Measurements from ENCODE around the gene DPYSL3.

Gene DPYSL3

DNA sequence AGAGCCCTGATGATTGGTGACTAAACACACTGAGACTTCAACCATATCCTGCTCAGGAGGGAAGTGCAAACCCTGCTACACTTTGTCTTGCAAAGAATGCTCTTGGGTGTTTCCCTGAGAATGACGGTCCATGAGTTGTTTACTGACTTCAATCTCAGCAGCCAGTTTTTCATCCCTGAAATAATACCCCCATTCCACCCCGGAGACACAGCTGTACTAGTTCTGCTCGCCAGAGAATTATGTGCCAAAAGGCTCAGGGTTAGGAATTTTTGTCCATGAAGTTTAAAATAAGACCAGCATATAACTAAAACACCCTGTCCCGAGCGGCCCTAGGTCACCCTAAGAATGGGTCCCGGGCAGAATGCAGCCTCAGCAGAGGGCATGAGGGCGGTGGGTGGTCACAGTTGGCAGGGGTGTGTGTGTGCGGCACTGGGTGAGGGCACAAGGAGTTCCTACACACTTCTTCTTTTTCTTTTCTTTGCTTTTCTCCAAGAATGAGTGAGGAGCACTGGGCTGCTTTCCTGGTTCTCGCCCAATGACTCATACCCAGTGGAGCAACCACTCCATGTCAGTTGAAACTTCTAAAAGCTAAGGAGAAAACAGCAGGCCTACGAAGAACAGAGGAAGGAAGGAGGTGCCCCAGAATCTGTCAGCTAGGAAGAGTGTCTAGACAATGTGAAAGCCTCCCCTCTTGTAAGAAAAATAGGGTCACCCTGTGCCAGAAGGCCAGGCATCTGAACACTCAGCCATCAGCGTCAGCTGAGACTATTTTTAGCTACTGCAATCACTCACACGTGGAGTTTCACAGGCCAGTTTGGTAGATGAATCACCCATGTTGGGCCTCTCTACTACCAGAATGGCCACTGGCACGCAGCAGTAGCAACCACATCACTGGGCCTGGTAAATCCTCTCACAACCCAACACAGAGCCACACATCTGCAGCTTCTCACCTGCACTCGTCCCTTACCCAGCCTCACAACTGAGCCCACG, 105.9 kb downstream of the DPYSL3 start:
- no peak for DNase-seq (ENCODE audit: low spot score)

DNA sequence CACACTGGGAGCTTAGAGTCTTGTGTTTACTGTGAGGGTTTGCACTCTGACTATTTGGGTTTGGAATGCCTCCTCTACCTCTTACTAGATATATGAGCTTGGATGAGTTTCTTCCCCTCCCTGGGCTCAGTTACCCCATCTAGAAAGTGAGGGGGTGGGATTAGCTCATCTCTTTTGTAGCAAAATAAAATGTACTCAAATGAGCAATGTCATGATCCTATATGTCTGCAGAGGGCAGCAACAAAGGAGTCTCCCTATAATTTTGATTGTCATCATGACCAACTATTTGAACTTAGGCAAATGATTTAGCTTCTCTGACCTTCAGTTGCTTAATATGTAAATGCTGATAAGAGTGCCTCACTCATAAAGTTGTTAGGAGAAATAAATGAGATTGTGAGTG, 109.0 kb downstream of the DPYSL3 start:
- no peak for DNase-seq (ENCODE audit: low spot score)

DNA sequence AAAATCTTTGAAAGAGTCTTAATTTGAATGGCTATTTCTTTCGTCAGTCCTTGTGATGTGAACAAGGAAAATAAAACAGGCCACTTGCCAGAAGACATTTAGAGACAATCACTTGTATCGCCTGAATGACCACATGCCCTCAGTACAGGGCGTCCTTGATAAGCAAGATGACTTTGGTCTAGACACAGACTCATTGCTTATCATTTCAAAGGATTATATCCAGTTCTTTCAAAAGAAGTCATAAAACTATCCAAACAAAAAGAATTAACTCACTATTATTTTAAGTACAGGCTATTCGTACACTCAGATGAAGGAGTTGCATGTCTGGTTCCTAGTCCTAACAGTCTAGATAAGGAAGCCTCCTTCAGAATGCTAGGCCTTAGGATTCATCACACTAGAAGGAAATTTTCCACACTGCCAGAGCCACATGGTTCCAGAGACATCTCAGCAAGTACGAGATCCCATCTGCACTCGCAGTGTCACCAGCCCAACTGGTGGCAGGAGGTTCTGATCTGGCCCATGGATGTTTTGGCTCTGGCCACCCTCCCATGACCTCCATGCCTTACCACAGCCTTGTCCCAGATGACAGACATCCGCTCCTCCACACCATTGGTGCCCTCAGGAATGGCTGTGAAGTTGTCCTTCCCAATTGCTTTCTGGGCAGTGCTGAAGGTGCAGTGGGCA, 109.6 kb downstream of the DPYSL3 start:
- no peak for DNase-seq (ENCODE audit: low spot score)

DNA sequence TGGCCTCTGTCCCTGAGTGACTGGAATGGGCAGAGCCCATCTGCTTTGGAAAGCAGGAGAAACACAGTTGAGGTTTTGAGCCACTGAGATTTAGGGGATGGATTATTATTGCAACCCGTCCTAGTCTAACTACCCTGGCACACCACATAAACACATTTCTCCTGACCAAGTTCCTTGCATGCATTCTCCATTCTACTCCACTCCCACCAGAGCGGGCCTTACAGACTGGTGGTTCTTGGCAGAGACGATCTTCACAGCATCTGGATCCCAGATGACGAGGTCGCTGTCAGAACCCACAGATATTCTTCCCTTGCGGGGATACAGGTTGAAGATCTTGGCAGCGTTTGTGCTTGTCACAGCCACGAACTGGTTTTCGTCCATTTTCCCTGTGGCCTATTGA, 111.0 kb downstream of the DPYSL3 start:
- DNase-seq (ENCODE audit: low spot score), result no peak

DNA sequence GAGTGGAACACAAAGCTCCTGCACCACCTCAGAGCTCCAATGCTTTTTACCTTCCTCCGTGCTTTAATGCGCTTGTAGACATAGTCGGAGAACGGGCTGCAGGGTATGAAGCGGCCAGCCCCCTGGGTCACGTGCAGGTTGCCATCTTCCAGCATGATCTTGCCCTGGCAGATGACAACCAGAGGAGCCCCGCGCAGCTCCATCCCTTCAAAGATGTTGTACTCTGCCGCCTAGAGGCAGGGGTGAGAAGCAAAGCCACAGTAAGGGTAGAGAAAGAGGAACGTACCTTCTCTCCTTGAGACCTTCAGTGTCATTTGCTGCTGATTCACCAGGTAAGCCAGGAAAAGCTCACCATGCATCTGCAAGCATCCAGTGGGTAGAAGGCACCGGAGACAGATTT, 112.3 kb downstream of the DPYSL3 start:
- no peak for DNase-seq (ENCODE audit: low spot score)

DNA sequence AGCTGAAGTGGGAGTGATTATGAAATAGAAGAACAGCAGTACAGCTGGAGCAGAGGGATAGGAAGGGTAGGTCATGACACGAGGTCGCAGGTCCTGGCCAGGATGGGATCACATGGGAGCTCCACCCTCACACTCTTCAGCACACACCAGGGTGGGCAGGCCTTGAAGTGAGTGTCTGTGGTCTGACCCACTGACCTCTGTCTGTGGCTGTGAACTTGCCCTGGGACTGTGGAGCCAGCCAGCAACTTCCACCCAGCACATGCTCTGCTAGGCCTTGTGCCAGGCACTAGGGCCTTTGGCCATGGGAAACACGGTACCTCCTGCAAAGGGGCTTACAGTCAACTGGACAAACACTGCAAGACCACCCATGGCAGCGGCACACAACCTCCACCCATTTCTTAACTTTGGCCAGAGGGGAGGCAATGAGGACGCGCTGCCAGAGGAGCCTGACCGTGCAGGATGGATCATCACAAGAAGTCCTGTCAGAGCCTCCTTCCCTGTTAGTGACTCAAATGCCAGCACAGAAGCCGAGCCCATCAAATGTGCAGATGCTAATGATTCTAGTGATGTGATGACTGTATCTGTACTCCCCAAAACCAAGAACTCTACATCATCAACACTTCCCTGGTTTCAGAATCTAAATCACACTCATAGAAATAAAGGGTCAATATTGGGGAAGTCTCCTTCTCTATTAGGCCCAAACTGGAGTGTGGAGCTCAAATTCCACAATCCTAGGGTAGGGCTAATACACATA, 113.6 kb downstream of the DPYSL3 start:
- no peak for DNase-seq (ENCODE audit: low spot score)

DNA sequence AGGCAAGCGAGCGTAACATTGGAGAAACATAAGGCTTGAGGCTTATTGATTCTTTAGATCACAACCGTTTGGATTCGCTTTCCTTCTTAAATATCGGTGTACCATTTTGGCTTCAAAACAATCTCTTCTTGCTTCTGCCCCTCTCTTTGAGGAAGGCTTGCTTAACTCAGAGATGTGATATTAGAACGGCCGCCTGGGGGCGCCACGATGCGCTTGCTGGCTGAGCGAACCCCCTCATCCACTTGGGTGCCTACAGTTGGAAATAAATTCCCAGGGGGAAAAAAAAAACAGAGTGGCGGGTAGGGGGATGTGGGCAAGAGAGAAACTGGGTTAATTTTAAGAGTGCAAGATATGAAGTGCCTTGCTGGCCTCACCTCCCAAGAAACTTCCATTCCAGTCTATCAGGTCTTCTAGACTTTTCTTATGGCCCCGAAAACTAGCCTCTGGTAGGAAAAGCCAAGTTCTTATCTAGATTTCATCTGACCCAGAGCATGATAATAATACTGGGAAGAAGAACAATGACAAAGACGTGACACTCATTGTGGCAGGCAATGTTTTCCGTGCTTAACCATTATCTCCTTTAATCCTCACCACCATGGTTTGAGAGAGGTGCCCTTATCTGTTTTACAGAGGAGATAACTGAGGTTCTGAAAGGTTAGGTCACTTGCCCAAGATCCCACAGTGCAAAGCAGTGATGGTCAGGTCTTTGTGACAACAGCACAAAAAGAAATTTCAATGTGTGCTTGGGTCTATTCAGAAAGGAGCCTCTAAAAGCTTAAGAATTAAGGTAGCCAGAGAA, 115.8 kb downstream of the DPYSL3 start:
- no peak for DNase-seq (ENCODE audit: low spot score)

DNA sequence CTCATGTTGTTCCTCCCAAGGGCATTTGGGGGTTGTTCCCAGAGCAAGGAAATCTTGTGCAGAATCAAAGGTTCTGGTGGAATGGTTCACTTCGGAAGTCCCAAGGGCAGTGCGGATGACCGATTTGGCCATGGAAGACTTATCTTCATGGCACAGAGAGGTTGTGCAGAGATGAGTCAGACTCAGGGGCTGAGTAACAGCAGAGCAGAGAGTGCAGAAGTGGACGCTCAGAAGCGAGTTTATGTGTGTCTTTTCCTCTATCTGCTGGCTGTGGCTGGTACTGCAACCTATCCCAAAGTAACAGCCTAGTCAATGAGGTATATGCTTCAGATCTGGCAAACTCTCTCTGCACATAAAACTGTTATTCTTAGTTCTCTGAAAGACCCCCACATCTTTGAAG, 118.1 kb downstream of the DPYSL3 start:
- no peak for DNase-seq (ENCODE audit: low spot score)

DNA sequence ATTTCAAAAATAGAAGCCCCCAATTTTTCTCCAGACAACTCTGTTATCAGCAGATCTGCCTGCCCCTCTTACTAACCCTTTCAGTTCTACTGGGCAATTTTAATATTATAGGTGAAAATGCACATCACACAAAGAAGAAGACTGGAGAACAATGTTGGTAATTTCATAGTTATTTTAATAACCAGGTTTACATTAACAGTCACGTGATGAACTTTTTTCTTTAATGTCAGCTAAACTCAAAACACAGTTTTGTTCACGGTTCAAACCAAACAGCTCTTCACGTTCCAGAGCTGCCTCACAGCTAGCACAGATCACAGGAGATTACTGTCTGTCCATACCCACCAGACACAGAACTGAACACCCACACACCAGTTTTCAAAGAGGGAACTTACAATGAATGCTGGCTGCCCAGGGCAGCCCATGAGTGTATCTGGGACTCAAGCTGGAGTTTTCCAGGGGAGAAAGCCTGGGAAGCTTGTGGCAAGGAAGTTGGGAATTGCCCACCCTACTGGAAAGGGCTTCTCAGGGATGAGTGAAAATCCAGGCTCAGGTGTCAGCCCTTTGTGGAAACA, 119.1 kb downstream of the DPYSL3 start:
- DNase-seq (ENCODE audit: low spot score), result no peak

DNA sequence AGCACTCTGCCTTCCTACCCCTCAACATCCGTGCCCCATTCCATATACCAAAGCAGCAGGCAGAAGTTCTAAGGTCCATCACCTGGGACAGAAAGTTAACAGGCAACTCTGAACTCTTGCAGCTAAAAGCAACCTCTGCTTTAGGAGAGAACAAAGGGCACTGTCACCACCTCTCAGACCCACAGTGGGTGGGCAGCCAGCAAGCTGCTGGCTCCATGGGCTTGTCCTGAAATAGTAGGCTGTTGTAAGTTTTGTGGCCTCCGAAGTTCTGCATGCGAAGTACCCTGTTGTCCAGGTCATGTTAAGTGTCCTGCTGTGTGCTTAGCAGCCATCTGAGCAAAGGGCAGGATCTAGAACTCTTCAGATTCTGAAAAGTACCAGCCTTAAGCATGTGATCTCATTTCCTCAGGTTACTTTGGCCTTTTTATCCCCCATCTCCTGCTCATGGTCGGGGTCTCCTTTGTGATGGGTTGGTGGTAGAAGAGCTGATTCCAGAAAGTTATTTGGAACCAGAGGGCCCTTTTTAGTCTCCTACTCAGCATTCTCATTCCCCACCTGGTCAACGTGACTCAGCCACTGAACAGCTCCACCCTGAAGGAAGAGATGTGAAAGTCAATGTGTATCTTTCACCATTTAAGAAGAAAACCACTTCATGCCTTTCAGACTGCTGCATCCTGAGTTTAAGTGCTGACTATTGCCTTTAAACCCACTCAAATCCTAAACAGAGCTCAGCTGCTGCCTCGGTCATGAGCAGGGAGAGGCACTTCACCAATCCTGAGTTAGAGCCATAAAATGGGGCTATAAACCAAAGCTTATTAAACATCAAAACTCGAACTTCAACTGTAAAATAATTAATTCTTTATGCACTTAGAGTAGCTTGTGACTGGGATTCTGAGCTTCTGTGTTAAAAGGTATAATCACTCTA, 121.4 kb downstream of the DPYSL3 start:
- DNase-seq (ENCODE audit: low spot score), result no peak

DNA sequence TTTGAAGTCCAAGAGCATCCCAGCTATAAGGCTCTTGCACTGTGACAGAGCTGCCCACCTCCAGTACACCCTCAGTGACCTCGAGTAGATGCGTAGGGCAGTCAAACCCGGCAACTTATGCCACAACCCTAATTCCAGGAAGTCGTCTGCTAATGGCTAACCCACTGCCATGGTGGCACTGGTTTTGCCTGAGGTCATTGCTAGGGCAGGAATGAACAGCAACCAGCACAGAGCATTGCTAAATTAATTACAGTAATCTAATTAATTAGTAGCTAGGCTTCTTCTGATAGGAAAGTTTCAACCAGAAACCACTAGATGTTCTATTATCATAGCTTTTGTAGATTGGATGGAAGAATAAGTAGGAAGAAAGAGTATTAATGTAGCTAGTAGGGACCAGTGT, 122.8 kb downstream of the DPYSL3 start:
- DNase-seq (ENCODE audit: low spot score), result no peak

DNA sequence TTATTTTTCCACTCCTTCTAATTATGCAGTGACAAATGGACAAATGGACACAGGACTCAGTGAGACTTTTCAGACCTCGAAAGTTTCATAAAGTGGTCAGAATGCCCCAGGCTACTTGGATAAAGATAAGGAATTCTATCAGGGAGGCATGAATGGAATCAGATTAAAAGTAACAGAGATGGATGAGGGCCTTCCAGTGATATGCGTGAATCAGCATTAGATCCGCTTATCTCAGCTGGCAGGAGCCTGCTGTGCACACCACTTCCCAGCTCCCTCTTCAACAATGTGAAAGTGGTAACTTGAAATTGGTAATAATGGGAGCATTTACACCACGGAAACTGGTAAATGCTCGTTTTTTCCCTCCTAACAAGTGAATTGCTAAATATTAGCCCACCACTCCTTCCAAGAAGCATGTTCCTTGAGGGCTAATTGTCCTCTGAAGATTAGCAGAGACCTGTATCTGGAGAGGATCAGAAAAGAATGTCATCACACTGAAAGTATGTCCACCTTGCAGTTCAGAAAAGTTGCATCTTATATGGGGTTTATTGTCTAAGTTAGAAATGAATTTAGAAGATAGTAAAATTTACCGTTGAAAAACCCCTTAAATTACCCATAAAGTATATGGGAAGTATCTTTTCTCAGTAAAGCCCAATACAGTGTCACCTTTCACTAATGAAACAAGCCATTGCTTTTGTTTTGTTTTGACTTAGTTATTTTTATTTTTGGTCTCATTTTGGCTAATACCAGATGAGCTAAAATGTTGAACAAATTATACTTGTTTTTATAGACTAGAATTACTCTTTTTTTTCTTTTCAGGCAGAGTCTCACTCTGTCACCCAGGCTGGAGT, 125.3 kb downstream of the DPYSL3 start:
- no peak for DNase-seq (ENCODE audit: low spot score)

DNA sequence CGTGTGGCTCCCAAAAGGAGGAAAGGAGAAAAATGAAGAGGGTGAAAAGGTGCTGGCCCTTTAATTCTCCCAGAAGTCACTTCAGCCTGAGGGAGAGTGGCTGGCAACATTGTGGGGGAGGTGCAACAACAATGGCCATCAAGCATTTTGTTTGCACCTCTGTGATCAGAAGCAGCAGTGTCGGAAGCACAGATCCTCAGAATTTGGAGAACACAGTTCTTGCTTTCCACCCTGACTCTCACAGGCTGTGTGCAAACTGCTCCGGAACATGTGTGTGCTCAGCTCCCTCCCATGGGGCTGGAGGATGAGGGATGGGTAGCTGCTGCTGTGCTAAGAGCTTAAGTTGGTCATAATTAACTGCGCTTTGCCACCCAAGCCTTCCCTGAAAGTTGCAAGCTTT, 127.1 kb downstream of the DPYSL3 start:
- no peak for DNase-seq (ENCODE audit: low spot score)

DNA sequence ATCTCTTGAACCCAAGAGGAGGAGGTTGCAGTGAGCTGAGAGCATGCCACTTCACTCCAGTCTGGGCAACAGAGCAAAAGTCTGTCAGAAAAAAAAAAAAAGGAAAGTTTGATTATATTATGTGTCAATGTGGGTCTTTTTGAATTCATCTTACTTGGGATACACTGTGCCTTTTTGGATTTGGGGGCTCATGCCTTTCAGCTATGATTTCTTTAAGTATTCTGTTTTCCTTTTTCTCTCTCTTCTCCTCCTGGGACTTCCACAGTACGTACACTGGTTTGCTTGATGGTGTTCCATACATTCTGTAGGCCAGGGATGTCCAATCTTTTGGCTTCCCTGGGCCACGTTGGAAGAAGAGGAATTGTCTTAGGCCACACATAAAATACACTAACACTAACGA, 128.3 kb downstream of the DPYSL3 start:
- DNase-seq (ENCODE audit: low spot score), result no peak

DNA sequence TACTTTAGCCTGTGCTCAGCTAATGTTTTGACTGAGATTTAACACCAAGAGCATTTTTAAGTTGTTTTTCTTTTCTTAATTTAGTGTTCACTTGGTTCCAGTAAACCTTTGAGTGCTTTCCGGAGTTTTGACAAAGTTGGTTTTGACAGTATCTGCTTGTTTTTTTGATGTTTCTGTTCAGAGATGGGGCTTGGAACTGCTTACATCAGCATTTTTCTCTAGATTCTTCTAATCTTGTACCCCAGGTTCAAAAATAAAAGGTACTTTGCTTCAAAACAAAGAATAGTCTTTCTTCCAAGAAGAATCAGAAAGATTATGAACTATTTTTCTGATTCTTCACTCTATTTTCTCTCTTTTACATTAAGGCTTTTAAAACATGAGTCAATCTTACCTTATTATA, 132.2 kb downstream of the DPYSL3 start:
- DNase-seq (ENCODE audit: low spot score), result no peak

DNA sequence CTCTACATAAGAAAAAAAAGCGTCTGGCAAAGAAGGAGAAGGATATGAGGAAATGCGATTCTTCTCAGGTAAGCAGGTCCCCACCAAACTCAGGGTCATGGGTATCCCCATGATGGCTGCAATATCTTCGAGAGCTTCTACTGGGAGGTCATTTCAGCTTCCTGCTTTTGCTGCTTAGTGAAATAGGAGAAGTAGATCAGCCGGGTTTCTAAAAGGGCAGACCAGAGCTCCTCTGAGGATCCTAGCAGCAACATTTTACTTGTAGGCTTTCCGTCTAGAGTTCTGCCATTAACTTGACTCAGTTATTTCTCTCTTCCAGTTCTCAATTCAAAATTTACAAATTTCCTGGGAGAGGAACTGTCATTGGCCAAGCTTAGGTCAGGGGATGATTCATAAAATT, 134.7 kb downstream of the DPYSL3 start:
- DNase-seq (ENCODE audit: low spot score), result no peak

DNA sequence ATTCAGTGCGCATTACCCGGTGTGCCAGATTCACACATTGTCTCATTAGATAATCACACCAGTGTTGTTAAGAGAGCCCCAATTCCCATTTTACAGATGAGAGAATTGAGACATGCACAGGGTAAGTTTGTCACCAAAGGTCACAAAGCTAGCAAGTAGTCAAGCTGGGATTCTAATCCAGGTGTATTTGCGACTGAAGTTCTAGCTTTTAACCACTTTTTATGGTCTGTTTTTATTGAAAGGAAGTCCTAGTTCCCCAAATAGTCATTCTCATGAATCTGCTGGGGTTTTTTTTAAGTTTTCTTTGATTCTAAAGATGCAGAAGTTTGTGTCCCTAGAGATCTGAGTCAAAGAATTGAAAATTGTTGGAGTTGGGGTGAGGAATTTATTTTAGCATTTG, 136.5 kb downstream of the DPYSL3 start:
- DNase-seq (ENCODE audit: low spot score), result no peak

DNA sequence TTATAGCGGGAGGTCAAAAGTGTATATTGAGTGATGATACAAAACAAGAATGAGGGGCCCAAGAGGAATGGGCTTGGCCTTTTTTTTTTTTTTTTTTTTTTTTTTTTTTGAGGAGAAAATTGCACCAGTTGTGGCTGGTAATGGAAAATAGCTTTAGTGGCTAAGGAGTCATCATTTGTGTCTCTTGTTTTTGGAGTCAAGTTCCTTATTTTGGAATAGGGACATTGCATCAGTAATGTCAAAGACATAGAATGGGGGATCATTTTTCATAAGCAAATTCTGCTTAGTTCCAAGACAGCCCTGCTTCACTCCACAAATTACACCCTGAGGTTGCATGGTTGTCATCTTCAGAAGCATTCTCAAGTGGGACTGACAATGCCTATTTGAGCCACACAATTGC, 137.7 kb downstream of the DPYSL3 start:
- no peak for DNase-seq (ENCODE audit: low spot score)

DNA sequence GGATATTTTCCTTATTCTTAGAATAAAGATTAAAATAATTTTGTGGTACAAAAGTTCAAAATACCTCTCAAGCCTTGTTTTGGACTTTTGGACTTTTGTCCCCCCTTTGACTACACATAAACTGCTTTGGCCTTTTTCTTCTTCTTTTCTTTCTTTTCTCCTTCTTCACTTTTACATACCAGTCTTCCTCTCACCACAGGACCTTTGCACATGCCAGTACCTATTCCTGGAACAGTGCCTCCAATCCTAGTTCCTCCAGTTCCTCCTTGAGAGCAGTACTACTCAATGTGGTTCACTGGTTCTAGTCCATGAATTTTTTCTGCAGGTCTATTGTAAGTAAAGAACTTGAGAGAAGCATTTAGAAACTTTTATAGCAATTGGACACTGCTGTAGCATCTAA, 138.6 kb downstream of the DPYSL3 start:
- DNase-seq (ENCODE audit: low spot score), result no peak
